K562 (cell line): Measurements from ENCODE around the gene LLGL2. TPM values are rescaled to one million over a fixed set of nuclear protein-coding genes. Genes with fewer than 3 reads are reported as not detected.
A peak's percentile ranks its signal among the peaks of the same experiment; 100 is the strongest.

Experiments used
- ADNP ChIP-seq: fragments of 200-800 bp; sonication (Bioruptor generic); IDR thresholded peaks from 2 replicates; pipeline ENCODE4 v1.6.1; 2016; ENCODE audit warnings: missing genetic modification characterization, missing compliant biosample characterization
- CBFA2T3 ChIP-seq: fragments of 450-650 bp; IDR thresholded peaks from 2 replicates; pipeline ENCODE4 v1.6.1; 2017
- HBP1 ChIP-seq: fragments of 450-650 bp; formaldehyde crosslinking; IDR thresholded peaks from 2 replicates; pipeline ENCODE4 v1.4.0; 2022; ENCODE audit warnings: missing genetic modification characterization
- JUN ChIP-seq, 2 experiments: sonication (generic) in 1 of 2; formaldehyde crosslinking in 1 of 2; IDR thresholded peaks; 2 replicates each; pipeline versions ENCODE4 v1.6.1 to v1.8.0; 2012 to 2022; ENCODE audit warnings: borderline replicate concordance in 2 of 2, mild to moderate bottlenecking in 2 of 2, improper control_type of control experiment in 1 of 2, low read depth in 1 of 2, low read length in 1 of 2, missing genetic modification reagents in 1 of 2
- MEIS2 ChIP-seq: fragments of 450-650 bp; IDR thresholded peaks from 2 replicates; pipeline ENCODE4 v1.6.1; 2014; ENCODE audit warnings: mild to moderate bottlenecking; ENCODE audit not compliant: partially characterized antibody
- NR2C2 ChIP-seq, 2 experiments: fragments of 200-800 bp in 1 of 2; sonication (Bioruptor generic) in 1 of 2; sonication (generic) in 1 of 2; formaldehyde crosslinking in 1 of 2; IDR thresholded peaks; 2 replicates each; pipeline versions ENCODE4 v1.6.1 to v1.8.0; 2016 to 2022; ENCODE audit warnings: mild to moderate bottlenecking in 1 of 2, missing compliant biosample characterization in 1 of 2, missing genetic modification characterization in 1 of 2, missing genetic modification reagents in 1 of 2
- PRDM10 ChIP-seq: fragments of 450-650 bp; IDR thresholded peaks from 2 replicates; pipeline ENCODE4 v1.6.1; 2018; ENCODE audit not compliant: partially characterized antibody
- PRMT5 ChIP-seq: sonication (generic); formaldehyde crosslinking; IDR thresholded peaks from 2 replicates; pipeline ENCODE4 v1.5.0; 2020; ENCODE audit warnings: missing genetic modification reagents
- PRPF4 ChIP-seq: fragments of 200-400 bp; formaldehyde crosslinking; IDR thresholded peaks from one replicate; pipeline ENCODE4 v1.6.1; 2017; ENCODE audit warnings: low read length, low read depth, mild to moderate bottlenecking; ENCODE audit not compliant: insufficient read depth, poor library complexity, severe bottlenecking
- SMARCA4 ChIP-seq: fragments of 450-650 bp; IDR thresholded peaks from 2 replicates; pipeline ENCODE4 v1.6.1; 2016
- TBP ChIP-seq: optimal IDR thresholded peaks from 2 replicates; pipeline ENCODE3; 2011; ENCODE audit warnings: low read depth, low read length, improper control_type of control experiment
- TRIM28 ChIP-seq: fragments of 450-650 bp; IDR thresholded peaks from 2 replicates; pipeline ENCODE4 v1.6.1; 2017
- VEZF1 ChIP-seq: fragments of 200-800 bp; sonication (Bioruptor generic); IDR thresholded peaks from 2 replicates; pipeline ENCODE4 v1.6.1; 2017; ENCODE audit warnings: missing genetic modification characterization, missing compliant biosample characterization
- ZNF184 ChIP-seq: sonication (generic); formaldehyde crosslinking; IDR thresholded peaks from 2 replicates; pipeline ENCODE4 v1.5.0; 2020; ENCODE audit warnings: missing genetic modification reagents
- ZNF696 ChIP-seq: fragments of 250-450 bp; sonication (Bioruptor Pico); conservative IDR thresholded peaks from 2 replicates; pipeline ENCODE4 v1.4.0; 2020; ENCODE audit warnings: mild to moderate bottlenecking, moderate library complexity
- ZNF766 ChIP-seq: fragments of 200-800 bp; sonication (Bioruptor generic); conservative IDR thresholded peaks from 2 replicates; pipeline ENCODE4 v1.6.1; 2016; ENCODE audit warnings: missing genetic modification characterization, missing compliant biosample characterization
- polyA plus RNA-seq, 8 experiments: library from polyadenylated mRNA; depleted of rRNA in 4 of 8; stranded (reverse) in 5 of 8; unstranded in 3 of 8; fragments of >200 nt; fragmentation: Nextera tagmentation in 2 of 8; fragmentation: Illumina TruSeq in 1 of 8; extraction: Ambion mirVana in 2 of 8; extraction: Trizol in 1 of 8; gene quantifications; 2 replicates each; pipeline versions ENCODE4 v1.2.1 to v1.2.3, GENCODE V29; 2011 to 2014; ENCODE audit warnings: inconsistent platforms in 1 of 8, missing spikeins in 1 of 8
- total RNA-seq, 7 experiments: library from RNA; depleted of rRNA in 6 of 7; stranded (reverse); fragments of >200 nt in 6 of 7; fragmentation: Illumina TruSeq in 2 of 7; extraction: Trizol in 2 of 7; gene quantifications; 2 replicates each; pipeline versions ENCODE4 v1.2.1 to v1.2.3, GENCODE V29; 2011 to 2021; ENCODE audit warnings: low replicate concordance in 1 of 7
- TF ChIP-seq, protein P1 (sequence below), 2 experiments: fragments of 450-650 bp in 1 of 2; sonication (generic) in 1 of 2; formaldehyde crosslinking in 1 of 2; IDR thresholded peaks in 1 of 2; conservative IDR thresholded peaks in 1 of 2; 2 replicates each; pipeline versions ENCODE4 v1.6.1 to v1.8.1; 2016 to 2023; ENCODE audit warnings: mild to moderate bottlenecking in 2 of 2, moderate library complexity in 2 of 2, inconsistent platforms in 1 of 2, missing genetic modification reagents in 1 of 2

LLGL2 gene
- total and polyA plus RNA-seq, 9 of the 15 experiments (the other 6 are each of a cell fraction or from before 2014, with no cell fraction given), result 0.32 to 24.4 (median 10.2) TPM

- peak; percentile 56; the same call in 1 of the 2 replicates for TF ChIP-seq SMARCA4
- peak; percentile 49 for TF ChIP-seq ADNP (tag)
- no peak for TF ChIP-seq TRIM28
- TF ChIP-seq PRMT5 (CRISPR knock-in tag), result no peak
- no peak for TF ChIP-seq NR2C2 (CRISPR knock-in tag; IDR thresholded peaks at IDR 0.05)
- peak; percentile 65 for TF ChIP-seq NR2C2 (tag; IDR thresholded peaks at IDR 0.05)
- no peak for TF ChIP-seq ZNF184 (CRISPR knock-in tag)
- TF ChIP-seq TBP, result peak; percentile 46
- TF ChIP-seq VEZF1, result peak; percentile 43; the same call in 1 of the 2 replicates
- TF ChIP-seq ZNF696, result no peak
- peak; percentile 77 for TF ChIP-seq ZNF766 (CRISPR knock-in tag)
- peak; percentile 31 for TF ChIP-seq PRDM10
- no peak for TF ChIP-seq HBP1 (CRISPR knock-in tag)
- TF ChIP-seq, protein P1, sequence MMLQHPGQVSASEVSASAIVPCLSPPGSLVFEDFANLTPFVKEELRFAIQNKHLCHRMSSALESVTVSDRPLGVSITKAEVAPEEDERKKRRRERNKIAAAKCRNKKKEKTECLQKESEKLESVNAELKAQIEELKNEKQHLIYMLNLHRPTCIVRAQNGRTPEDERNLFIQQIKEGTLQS (IDR thresholded peaks at IDR 0.05), result peak; percentile 70; the same call in 1 of the 2 replicates
- TF ChIP-seq, protein P1 (CRISPR knock-in tag; conservative IDR thresholded peaks at IDR 0.05), result 0 out of 2 replicates have a peak, but pooled peaks have one; percentile 34
- 0 out of 2 replicates have a peak, but pooled peaks have one; percentile 7 for TF ChIP-seq CBFA2T3
- TF ChIP-seq MEIS2, result no peak
- TF ChIP-seq JUN (IDR thresholded peaks at IDR 0.05; ENCODE audit: borderline replicate concordance, low read depth, low read length), result peak; percentile 71; the same call in 1 of the 2 replicates
- TF ChIP-seq JUN (CRISPR knock-in tag; IDR thresholded peaks at IDR 0.05; ENCODE audit: borderline replicate concordance), result no peak
- TF ChIP-seq PRPF4, result no peak
These were observed 31.8 kb downstream of the LLGL2 start (continued) for GRCh38 chr17:75557075-75557851.
